ENCODE data around the gene NFYA.

The NFYA gene

GRCh38 chr6:41122373-41122772 lies 49.6 kb downstream of the NFYA start:
- DNase-seq = no peak

- DNase-seq = no peak
Observed at GRCh38 chr6:41122918-41123317, 50.1 kb downstream of the NFYA start.

- DNase-seq = no peak
Observed at GRCh38 chr6:41125282-41125681, 52.5 kb downstream of the NFYA start.

- no peak for DNase-seq
Observed at GRCh38 chr6:41132254-41132653, 59.5 kb downstream of the NFYA start.

- DNase-seq = no peak
Observed at GRCh38 chr6:41135062-41135832, 62.5 kb downstream of the NFYA start.

- no peak for DNase-seq
Observed at GRCh38 chr6:41136911-41137310, 64.1 kb downstream of the NFYA start.

GRCh38 chr6:41147917-41148316 lies 75.1 kb downstream of the NFYA start:
- DNase-seq = no peak
